ENCODE measurements around the gene ABHD11.

- TF ChIP-seq, protein P1, sequence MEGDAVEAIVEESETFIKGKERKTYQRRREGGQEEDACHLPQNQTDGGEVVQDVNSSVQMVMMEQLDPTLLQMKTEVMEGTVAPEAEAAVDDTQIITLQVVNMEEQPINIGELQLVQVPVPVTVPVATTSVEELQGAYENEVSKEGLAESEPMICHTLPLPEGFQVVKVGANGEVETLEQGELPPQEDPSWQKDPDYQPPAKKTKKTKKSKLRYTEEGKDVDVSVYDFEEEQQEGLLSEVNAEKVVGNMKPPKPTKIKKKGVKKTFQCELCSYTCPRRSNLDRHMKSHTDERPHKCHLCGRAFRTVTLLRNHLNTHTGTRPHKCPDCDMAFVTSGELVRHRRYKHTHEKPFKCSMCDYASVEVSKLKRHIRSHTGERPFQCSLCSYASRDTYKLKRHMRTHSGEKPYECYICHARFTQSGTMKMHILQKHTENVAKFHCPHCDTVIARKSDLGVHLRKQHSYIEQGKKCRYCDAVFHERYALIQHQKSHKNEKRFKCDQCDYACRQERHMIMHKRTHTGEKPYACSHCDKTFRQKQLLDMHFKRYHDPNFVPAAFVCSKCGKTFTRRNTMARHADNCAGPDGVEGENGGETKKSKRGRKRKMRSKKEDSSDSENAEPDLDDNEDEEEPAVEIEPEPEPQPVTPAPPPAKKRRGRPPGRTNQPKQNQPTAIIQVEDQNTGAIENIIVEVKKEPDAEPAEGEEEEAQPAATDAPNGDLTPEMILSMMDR (IDR thresholded peaks at IDR 0.05) = no peak
- TF ChIP-seq POLR2A (IDR thresholded peaks at IDR 0.05) = no peak
Measured at GRCh38 chr7:73702665-73703064, 35.9 kb downstream of the ABHD11 start.

Measured in uterus (tissue), 2 donors.